ENCODE measurements around the gene FMNL2. TPM values are rescaled to one million over a fixed set of nuclear protein-coding genes. Genes with fewer than 3 reads are reported as not detected.

Gene FMNL2
- total and polyA plus RNA-seq, 4 donors: 1.5 to 9.3 (median 5.1) TPM

- TF ChIP-seq RAD21 (IDR thresholded peaks at IDR 0.05): no peak
- no peak for TF ChIP-seq ATF3 (IDR thresholded peaks at IDR 0.05)
- no peak for TF ChIP-seq SP1 (IDR thresholded peaks at IDR 0.05)
- TF ChIP-seq HNF4G (IDR thresholded peaks at IDR 0.05): no peak
Measured at GRCh38 chr2:152465541-152465940, 130.6 kb downstream of the FMNL2 start (continued).

- H3K4me3 ChIP-seq (ENCODE audit: low read depth in 1 of 3, low read length in 3 of 3): no peak overlapping the region
- no peak overlapping the region for H3K9ac ChIP-seq (ENCODE audit: low read depth in 1 of 2, low read length in 2 of 2)
- 67% methylated on average over 6 of the region's 6 CpGs for WGBS
- DNase-seq (ENCODE audit: low spot score): no peak
- peaks cover 0 to 4% (median under 1%) of the 10 kb centered on the region in 4 donors for H3K4me1 ChIP-seq (ENCODE audit: control insufficient read depth in 4 of 4, insufficient read depth in 4 of 4, low read length in 3 of 4)
- H3K36me3 ChIP-seq (ENCODE audit: control insufficient read depth in 4 of 4, insufficient read depth in 3 of 4, low read depth in 1 of 4, low read length in 3 of 4): no peaks in the 10 kb centered on the region
- no peak overlapping the region for H3K27ac ChIP-seq (ENCODE audit: low read depth in 1 of 2, low read length in 2 of 2)
- H3K27me3 ChIP-seq (ENCODE audit: control insufficient read depth in 4 of 4, insufficient read depth in 4 of 4, low read length in 3 of 4): no peaks in the 10 kb centered on the region
- no peaks in the 10 kb centered on the region for H3K9me3 ChIP-seq (ENCODE audit: control insufficient read depth in 4 of 4, low read length in 3 of 4)
- TF ChIP-seq MAX (IDR thresholded peaks at IDR 0.05) (no peak), NR2F2 (IDR thresholded peaks at IDR 0.05) (no peak), JUND (IDR thresholded peaks at IDR 0.05) (no peak), GABPA (IDR thresholded peaks at IDR 0.05 in 1 of 2, conservative IDR thresholded peaks at IDR 0.05 in 1 of 2) (no peak), ATF3 (IDR thresholded peaks at IDR 0.05) (no peak), EGR1 (IDR thresholded peaks at IDR 0.05; ENCODE audit: low read depth in 2 of 2) (no peak), YY1 (IDR thresholded peaks at IDR 0.05) (no peak), FOXA1 (IDR thresholded peaks at IDR 0.05) (no peak), ZBTB33 (IDR thresholded peaks at IDR 0.05) (no peak), FOXA2 (IDR thresholded peaks at IDR 0.05) (no peak), TAF1 (conservative IDR thresholded peaks at IDR 0.05) (no peak), CTCF (IDR thresholded peaks at IDR 0.05; ENCODE audit: low read depth, low read length, missing input control) (no peak), HNF4A (conservative IDR thresholded peaks at IDR 0.05) (no peak), HNF4G (IDR thresholded peaks at IDR 0.05) (no peak), SP1 (IDR thresholded peaks at IDR 0.05) (no peak), REST (IDR thresholded peaks at IDR 0.05) (no peak), RAD21 (IDR thresholded peaks at IDR 0.05) (no peak)
Measured at GRCh38 chr2:152466041-152466440, 131.1 kb downstream of the FMNL2 start.
